ENCODE measurements around the gene DHRS13. TPM values are rescaled to one million over a fixed set of nuclear protein-coding genes. Genes with fewer than 3 reads are reported as not detected.

The DHRS13 gene
- total and polyA plus RNA-seq, 10 of the 15 experiments (the other 5 are each of a cell fraction or from before 2014, with no cell fraction given) = 0.18 to 55.2 (median 31.3) TPM; not detected in 1

GRCh38 chr17:28849281-28849680, 53.6 kb downstream of the DHRS13 start:
- Histone ChIP-seq H3K4me3 (no peak overlapping the region), H2AFZ (ENCODE audit: control insufficient read depth, low read depth, low read length) (no peak overlapping the region), H3K27ac (ENCODE audit: control insufficient read depth, insufficient read depth) (no peak overlapping the region), H3K36me3 (ENCODE audit: control insufficient read depth in 2 of 2, insufficient read depth in 2 of 2, low read length in 1 of 2) (no peaks in the 10 kb centered on the region), H3K27me3 (replicated peaks in 1 of 2; ENCODE audit: control insufficient read depth in 2 of 2, insufficient read depth in 2 of 2, low read length in 1 of 2) (no peaks in the 10 kb centered on the region), H4K20me1 (ENCODE audit: control insufficient read depth, insufficient read depth) (no peaks in the 10 kb centered on the region), H3K9me3 (replicated peaks; ENCODE audit: control insufficient read depth, insufficient read depth, low read length) (no peaks in the 10 kb centered on the region), H3K9ac (ENCODE audit: control insufficient read depth, insufficient read depth, low read length) (no peak overlapping the region), H3K4me2 (ENCODE audit: control insufficient read depth, insufficient read depth) (no peak overlapping the region), H3K4me1 (ENCODE audit: control insufficient read depth, insufficient read depth, low read length) (peaks cover 3% of the 10 kb centered on the region), H3K79me2 (ENCODE audit: control insufficient read depth, insufficient read depth, low read length) (peaks cover under 1% of the 10 kb centered on the region)
- BruUV-seq (replicated peaks) = no TSS peak
- TF ChIP-seq MAX (IDR thresholded peaks at IDR 0.05; ENCODE audit: low read depth, low read length) = no peak
- TF ChIP-seq CTCF (IDR thresholded peaks at IDR 0.05 in 2 of 3, conservative IDR thresholded peaks at IDR 0.05 in 1 of 3; ENCODE audit: control insufficient read depth in 2 of 3, extremely low read depth in 1 of 3, insufficient read depth in 1 of 3, low read depth in 3 of 3, low read length in 3 of 3) = peak; percentile 7 to 57 (median 19); a peak in 3 of 6 replicates
- peak; percentile 44; the same call in 1 of the 2 replicates for TF ChIP-seq SMC3 (IDR thresholded peaks at IDR 0.05; ENCODE audit: borderline replicate concordance, low read length)
- TF ChIP-seq RAD21 (IDR thresholded peaks at IDR 0.05; ENCODE audit: insufficient read depth, low read depth, low read length) = peak; percentile 53
- no peak for TF ChIP-seq POLR2AphosphoS2 (IDR thresholded peaks at IDR 0.05; ENCODE audit: low read depth, low read length)
- TF ChIP-seq E4F1 (IDR thresholded peaks at IDR 0.05; ENCODE audit: borderline replicate concordance, partially characterized antibody) = no peak
- 16% methylated on average over 5 of the region's 5 CpGs for WGBS (ENCODE audit: insufficient coverage, insufficient replicate concordance, low lambda C conversion rate, missing lambda C conversion rate)
- ChIA-PET CTCF (interaction anchor here (0.5 to 3.7 kb wide), 31 partner anchors 9 to 123 kb away, joined by 3 to 57 read pairs (median 5); partner anchors contain the start of genes DHRS13, FLOT2, PHF12 and TLCD1), POLR2A (interaction anchor here (1.0 to 1.3 kb wide), 2 partner anchors 9 to 49 kb away, joined by 3 to 5 read pairs; no protein-coding TSS in a partner anchor), SMC1A (ENCODE audit: uncharacterized antibody, unreplicated experiment) (interaction anchor here (0.9 to 2.9 kb wide), 12 partner anchors 22 to 104 kb away, joined by 3 to 12 read pairs (median 4); no protein-coding TSS in a partner anchor), RAD21 (ENCODE audit: unreplicated experiment) (interaction anchor here (0.9 to 3.3 kb wide), 11 partner anchors 14 to 122 kb away, joined by 3 to 16 read pairs (median 4); partner anchors contain the start of genes FLOT2, PHF12 and TLCD1)
- intact Hi-C loops (cut with micrococcal nuclease; ENCODE audit: unreplicated experiment) = no loop called here
- FAIRE-seq (no peak), ATAC-seq (peak; percentile 91), DNase-seq (ENCODE audit: low read depth, low spot score) (no peak)
- in situ Hi-C loops (cut with MboI) = no loop called here

Data from GM12878 (cell line).